ENCODE data around the gene CIC.

CIC gene

GRCh38 chr19:42309686-42310085, 40.6 kb downstream of the CIC start:
- no peak for TF ChIP-seq CTCF (IDR thresholded peaks at IDR 0.05; ENCODE audit: control insufficient read depth, insufficient read depth, low read depth, low read length, missing control alignments)
- no peak for DNase-seq (ENCODE audit: low read depth)

GRCh38 chr19:42311657-42312056, 42.6 kb downstream of the CIC start:
- DNase-seq (ENCODE audit: low read depth), result no peak
- TF ChIP-seq CTCF (IDR thresholded peaks at IDR 0.05; ENCODE audit: control insufficient read depth, insufficient read depth, low read depth, low read length, missing control alignments), result no peak
- no peak overlapping the region for H3K4me3 ChIP-seq (ENCODE audit: control insufficient read depth, low read depth, low read length)

More at GRCh38 chr19:42309686-42310085, 40.6 kb downstream of the CIC start:
- no peak overlapping the region for H3K4me3 ChIP-seq (ENCODE audit: control insufficient read depth, low read depth, low read length)

- DNase-seq (ENCODE audit: low read depth), result no peak
- TF ChIP-seq CTCF (IDR thresholded peaks at IDR 0.05; ENCODE audit: control insufficient read depth, insufficient read depth, low read depth, low read length, missing control alignments), result no peak
- H3K4me3 ChIP-seq (ENCODE audit: control insufficient read depth, low read depth, low read length), result no peak overlapping the region
These were observed 43.3 kb downstream of the CIC start for GRCh38 chr19:42312370-42312769.

- H3K4me3 ChIP-seq (ENCODE audit: control insufficient read depth, low read depth, low read length), result peak within 1 kb of the TSS; percentile 36
- no peak for DNase-seq (ENCODE audit: low read depth)
- TF ChIP-seq CTCF (IDR thresholded peaks at IDR 0.05; ENCODE audit: control insufficient read depth, insufficient read depth, low read depth, low read length, missing control alignments), result peak; percentile 29
These were observed 44.2 kb downstream of the CIC start, which contains the start of gene TMEM145 for GRCh38 chr19:42313096-42313839. TSS of gene TMEM145 (plus strand) at chr19:42313309. CDS start at chr19:42313377, 68 bp downstream.

GRCh38 chr19:42313840-42314755, 45.0 kb downstream of the CIC start:
- no peak for TF ChIP-seq CTCF (IDR thresholded peaks at IDR 0.05; ENCODE audit: control insufficient read depth, insufficient read depth, low read depth, low read length, missing control alignments)
- H3K4me3 ChIP-seq (ENCODE audit: control insufficient read depth, low read depth, low read length), result no peak overlapping the region
- DNase-seq (ENCODE audit: low read depth), result no peak

- no peak for TF ChIP-seq CTCF (IDR thresholded peaks at IDR 0.05; ENCODE audit: control insufficient read depth, insufficient read depth, low read depth, low read length, missing control alignments)
These were observed 46.0 kb downstream of the CIC start for GRCh38 chr19:42315024-42315423.

More at GRCh38 chr19:42315024-42315423, 46.0 kb downstream of the CIC start:
- no peak for DNase-seq (ENCODE audit: low read depth)
- no peak overlapping the region for H3K4me3 ChIP-seq (ENCODE audit: control insufficient read depth, low read depth, low read length)
